ENCODE results near the gene ATP6V0D1. TPM values are rescaled to one million over a fixed set of nuclear protein-coding genes. Genes with fewer than 3 reads are reported as not detected.

ATP6V0D1 gene
- total RNA-seq, 1 donor from 2014 or later = 143 TPM

DNA sequence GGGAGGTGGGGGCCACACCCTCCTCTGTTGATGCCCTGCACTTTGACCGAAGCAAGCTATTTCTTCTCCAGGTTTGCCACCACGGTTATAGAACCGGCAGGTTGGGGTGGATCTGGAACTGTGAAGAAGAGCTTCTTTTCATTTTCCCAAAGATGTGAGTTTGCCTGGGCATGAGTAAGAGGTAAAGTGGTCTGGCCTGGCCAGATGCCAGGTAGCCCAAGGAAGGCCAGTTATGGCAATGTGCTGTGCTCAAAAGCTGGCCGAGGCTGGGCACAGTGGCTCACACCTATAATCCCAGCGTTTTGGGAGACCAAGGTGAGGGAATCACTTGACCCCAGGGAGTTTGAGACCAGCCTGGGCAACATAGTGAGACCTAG is 18.7 kb downstream of the ATP6V0D1 start:
- no peak for DNase-seq
- intact Hi-C loops (cut with DNase I) = no loop called here
- Histone ChIP-seq H3K27ac (no peak overlapping the region), H3K27me3 (no peaks in the 10 kb centered on the region), H3K9me3 (no peaks in the 10 kb centered on the region), H3K36me3 (peaks cover 11% of the 10 kb centered on the region), H3K4me3 (no peak overlapping the region), H3K4me1 (peaks cover 66% of the 10 kb centered on the region)
- TF ChIP-seq, protein P1, sequence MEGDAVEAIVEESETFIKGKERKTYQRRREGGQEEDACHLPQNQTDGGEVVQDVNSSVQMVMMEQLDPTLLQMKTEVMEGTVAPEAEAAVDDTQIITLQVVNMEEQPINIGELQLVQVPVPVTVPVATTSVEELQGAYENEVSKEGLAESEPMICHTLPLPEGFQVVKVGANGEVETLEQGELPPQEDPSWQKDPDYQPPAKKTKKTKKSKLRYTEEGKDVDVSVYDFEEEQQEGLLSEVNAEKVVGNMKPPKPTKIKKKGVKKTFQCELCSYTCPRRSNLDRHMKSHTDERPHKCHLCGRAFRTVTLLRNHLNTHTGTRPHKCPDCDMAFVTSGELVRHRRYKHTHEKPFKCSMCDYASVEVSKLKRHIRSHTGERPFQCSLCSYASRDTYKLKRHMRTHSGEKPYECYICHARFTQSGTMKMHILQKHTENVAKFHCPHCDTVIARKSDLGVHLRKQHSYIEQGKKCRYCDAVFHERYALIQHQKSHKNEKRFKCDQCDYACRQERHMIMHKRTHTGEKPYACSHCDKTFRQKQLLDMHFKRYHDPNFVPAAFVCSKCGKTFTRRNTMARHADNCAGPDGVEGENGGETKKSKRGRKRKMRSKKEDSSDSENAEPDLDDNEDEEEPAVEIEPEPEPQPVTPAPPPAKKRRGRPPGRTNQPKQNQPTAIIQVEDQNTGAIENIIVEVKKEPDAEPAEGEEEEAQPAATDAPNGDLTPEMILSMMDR (IDR thresholded peaks at IDR 0.05) = no peak
- no peak for ATAC-seq

GRCh38 chr16:67461600-67462278 is 19.2 kb downstream of the ATP6V0D1 start:
- ATAC-seq = peak; percentile 60

GRCh38 chr16:67460961-67461360 is 20.0 kb downstream of the ATP6V0D1 start:
- DNase-seq (no peak), ATAC-seq (no peak)
- Histone ChIP-seq H3K9me3 (no peaks in the 10 kb centered on the region), H3K27me3 (no peaks in the 10 kb centered on the region), H3K27ac (no peak overlapping the region), H3K4me1 (peaks cover 75% of the 10 kb centered on the region), H3K4me3 (no peak overlapping the region), H3K36me3 (peaks cover 11% of the 10 kb centered on the region)
- intact Hi-C loops (cut with DNase I) = no loop called here
- TF ChIP-seq, protein P1 (IDR thresholded peaks at IDR 0.05) = no peak

More at GRCh38 chr16:67461600-67462278, 19.2 kb downstream of the ATP6V0D1 start:
- no peak overlapping the region for H3K4me3 ChIP-seq
- peaks cover 70% of the 10 kb centered on the region for H3K4me1 ChIP-seq
- peaks cover 11% of the 10 kb centered on the region for H3K36me3 ChIP-seq
- no peaks in the 10 kb centered on the region for H3K9me3 ChIP-seq
- DNase-seq = peak; percentile 79
- H3K27me3 ChIP-seq = no peaks in the 10 kb centered on the region
- intact Hi-C loops (cut with DNase I) = no loop called here
- TF ChIP-seq, protein P1 (IDR thresholded peaks at IDR 0.05) = no peak
- no peak overlapping the region for H3K27ac ChIP-seq

DNA sequence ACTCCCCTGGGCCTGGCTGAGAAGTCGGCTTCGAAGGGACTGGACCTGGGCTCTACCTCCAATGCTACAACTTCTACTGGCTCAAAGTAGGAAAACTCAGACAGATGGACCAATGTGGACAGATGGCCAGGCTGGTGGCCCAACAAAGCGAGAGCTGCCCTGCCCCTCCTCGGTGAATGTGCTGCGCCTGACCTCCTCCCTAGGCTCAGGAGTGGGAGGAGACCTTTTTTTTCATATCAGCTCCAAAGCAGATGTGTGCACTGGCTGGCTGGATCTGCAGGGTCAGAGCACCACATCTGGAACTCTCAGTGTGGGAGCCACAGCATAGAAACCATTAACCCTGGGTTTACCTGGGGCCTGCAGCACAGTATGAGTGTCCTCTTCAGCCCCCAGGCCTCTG is 20.8 kb downstream of the ATP6V0D1 start:
- peaks cover 11% of the 10 kb centered on the region for H3K36me3 ChIP-seq
- TF ChIP-seq, protein P1 (IDR thresholded peaks at IDR 0.05) = no peak
- intact Hi-C loops (cut with DNase I) = no loop called here
- ATAC-seq (no peak), DNase-seq (no peak)
- no peaks in the 10 kb centered on the region for H3K9me3 ChIP-seq
- H3K4me3 ChIP-seq = no peak overlapping the region
- no peaks in the 10 kb centered on the region for H3K27me3 ChIP-seq
- peak overlapping the region; percentile 77 for H3K27ac ChIP-seq
- peaks cover 67% of the 10 kb centered on the region for H3K4me1 ChIP-seq

GRCh38 chr16:67459861-67460150 is 21.2 kb downstream of the ATP6V0D1 start:
- Histone ChIP-seq H3K4me3 (no peak overlapping the region), H3K27ac (peak overlapping the region; percentile 77), H3K36me3 (peaks cover 11% of the 10 kb centered on the region), H3K4me1 (peaks cover 66% of the 10 kb centered on the region), H3K9me3 (no peaks in the 10 kb centered on the region), H3K27me3 (no peaks in the 10 kb centered on the region)
- ATAC-seq (peak; percentile 23), DNase-seq (no peak)
- TF ChIP-seq, protein P1 (IDR thresholded peaks at IDR 0.05) = no peak
- intact Hi-C loops (cut with DNase I) = no loop called here

Data from upper lobe of right lung (tissue), 1 donor.